HUES6 (cell line): Measurements from ENCODE around the gene CFAP161.
"Not testable (repeated sequence)": the region's sequence is repeated elsewhere in the genome, so short reads cannot be mapped to it uniquely, and the experiment has no call there.

Experiments used
- H3K27ac ChIP-seq: 2 replicates; pipeline ENCODE4 v1.7.0; 2013; ENCODE audit warnings: low read depth, mild to moderate bottlenecking, low read length, inconsistent platforms
- H3K27me3 ChIP-seq: 2 replicates; pipeline ENCODE4 v1.6.1; 2013; ENCODE audit warnings: low read length; ENCODE audit not compliant: control insufficient read depth, insufficient read depth
- H3K36me3 ChIP-seq: 2 replicates; pipeline ENCODE4 v1.6.1; 2013; ENCODE audit warnings: low read length; ENCODE audit not compliant: control insufficient read depth, insufficient read depth
- H3K4me1 ChIP-seq: 2 replicates; pipeline ENCODE4 v1.6.1; 2013; ENCODE audit warnings: low read length; ENCODE audit not compliant: control insufficient read depth, insufficient read depth
- H3K4me3 ChIP-seq: 2 replicates; pipeline ENCODE4 v1.5.1; 2013; ENCODE audit warnings: low read depth, low read length
- H3K9ac ChIP-seq: one replicate; pipeline ENCODE4 v1.6.1; 2013; ENCODE audit warnings: mild to moderate bottlenecking, low read length
- H3K9me3 ChIP-seq: 2 replicates; pipeline ENCODE4 v1.6.1; 2013; ENCODE audit warnings: low read depth, low read length; ENCODE audit not compliant: control insufficient read depth, insufficient read depth

Gene CFAP161

GRCh38 chr15:81126892-81127291, 7.2 kb upstream of the CFAP161 start:
- no peak overlapping the region for H3K9ac ChIP-seq
- H3K9me3 ChIP-seq, result no peaks in the 10 kb centered on the region
- H3K36me3 ChIP-seq, result no peaks in the 10 kb centered on the region
- no peak overlapping the region for H3K27ac ChIP-seq
- no peaks in the 10 kb centered on the region for H3K27me3 ChIP-seq
- no peak overlapping the region for H3K4me3 ChIP-seq
- H3K4me1 ChIP-seq, result no peaks in the 10 kb centered on the region

GRCh38 chr15:81141478-81141877, 7.4 kb downstream of the CFAP161 start:
- H3K27me3 ChIP-seq, result peaks cover 11% of the 10 kb centered on the region
- not testable (repeated sequence) for H3K27ac ChIP-seq, H3K9ac ChIP-seq, H3K9me3 ChIP-seq, H3K36me3 ChIP-seq, H3K4me3 ChIP-seq, H3K4me1 ChIP-seq

GRCh38 chr15:81146006-81146405, 11.9 kb downstream of the CFAP161 start:
- Histone ChIP-seq H3K36me3 (no peaks in the 10 kb centered on the region), H3K9ac (no peak overlapping the region), H3K4me3 (no peak overlapping the region), H3K4me1 (no peaks in the 10 kb centered on the region), H3K27ac (no peak overlapping the region), H3K27me3 (no peaks in the 10 kb centered on the region), H3K9me3 (no peaks in the 10 kb centered on the region)

DNA sequence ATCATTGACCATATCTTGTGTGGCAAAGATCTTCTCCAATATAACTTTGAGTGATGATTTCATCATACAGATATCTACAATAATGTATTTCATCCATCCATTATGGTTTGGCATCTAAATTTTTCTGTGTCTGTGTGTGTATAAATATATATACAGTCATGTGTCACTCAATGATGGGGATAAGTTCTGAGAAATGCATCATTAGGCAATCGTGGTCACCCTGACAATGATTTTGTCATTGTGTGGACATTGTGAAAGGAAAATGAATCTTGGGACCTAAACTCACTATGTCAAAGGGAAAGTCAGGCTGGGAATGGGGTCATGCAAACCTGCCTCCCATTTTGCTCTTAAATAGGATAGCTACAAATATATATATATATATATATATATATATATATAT, 12.4 kb downstream of the CFAP161 start:
- Histone ChIP-seq H3K9ac (no peak overlapping the region), H3K36me3 (no peaks in the 10 kb centered on the region), H3K4me1 (no peaks in the 10 kb centered on the region), H3K4me3 (no peak overlapping the region), H3K27ac (no peak overlapping the region), H3K9me3 (no peaks in the 10 kb centered on the region), H3K27me3 (no peaks in the 10 kb centered on the region)

- no peaks in the 10 kb centered on the region for H3K9me3 ChIP-seq
- no peaks in the 10 kb centered on the region for H3K27me3 ChIP-seq
- no peaks in the 10 kb centered on the region for H3K4me1 ChIP-seq
- no peak overlapping the region for H3K9ac ChIP-seq
- H3K27ac ChIP-seq, result no peak overlapping the region
- H3K36me3 ChIP-seq, result no peaks in the 10 kb centered on the region
- H3K4me3 ChIP-seq, result no peak overlapping the region
These were observed 17.3 kb downstream of the CFAP161 start for GRCh38 chr15:81151389-81151788.

GRCh38 chr15:81152339-81152738, 18.3 kb downstream of the CFAP161 start:
- Histone ChIP-seq H3K36me3 (no peaks in the 10 kb centered on the region), H3K4me1 (no peaks in the 10 kb centered on the region), H3K27ac (no peak overlapping the region), H3K4me3 (no peak overlapping the region), H3K27me3 (no peaks in the 10 kb centered on the region), H3K9ac (no peak overlapping the region), H3K9me3 (no peaks in the 10 kb centered on the region)

DNA sequence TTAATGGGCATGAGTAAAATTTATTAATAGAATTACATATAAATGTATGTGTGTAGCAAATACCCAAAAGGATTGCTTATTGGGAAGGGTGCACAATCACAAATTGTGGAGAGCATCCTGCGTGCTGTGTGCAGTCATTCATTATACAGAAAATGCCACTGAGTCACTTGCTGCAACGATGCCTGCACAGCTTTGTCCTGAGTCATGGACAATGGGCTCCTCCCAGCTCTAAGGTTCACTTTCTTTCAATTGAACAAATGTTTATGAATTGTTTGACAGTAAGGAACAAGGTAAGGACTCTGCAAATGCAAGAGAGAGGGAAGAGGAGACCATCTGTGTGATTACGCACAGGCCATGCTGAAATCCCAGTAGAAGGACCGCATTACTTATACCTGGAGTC, 18.7 kb downstream of the CFAP161 start:
- H3K4me1 ChIP-seq, result no peaks in the 10 kb centered on the region
- no peaks in the 10 kb centered on the region for H3K36me3 ChIP-seq
- no peak overlapping the region for H3K9ac ChIP-seq
- H3K9me3 ChIP-seq, result no peaks in the 10 kb centered on the region
- H3K27me3 ChIP-seq, result no peaks in the 10 kb centered on the region
- H3K27ac ChIP-seq, result no peak overlapping the region
- no peak overlapping the region for H3K4me3 ChIP-seq

GRCh38 chr15:81155375-81156218, 21.5 kb downstream of the CFAP161 start:
- H3K27me3 ChIP-seq, result no peaks in the 10 kb centered on the region
- H3K36me3 ChIP-seq, result no peaks in the 10 kb centered on the region
- H3K4me1 ChIP-seq, result no peaks in the 10 kb centered on the region
- no peak overlapping the region for H3K27ac ChIP-seq
- H3K9ac ChIP-seq, result no peak overlapping the region
- no peak overlapping the region for H3K4me3 ChIP-seq
- no peaks in the 10 kb centered on the region for H3K9me3 ChIP-seq

- no peak overlapping the region for H3K4me3 ChIP-seq
- H3K9me3 ChIP-seq, result no peaks in the 10 kb centered on the region
- no peaks in the 10 kb centered on the region for H3K27me3 ChIP-seq
- no peaks in the 10 kb centered on the region for H3K36me3 ChIP-seq
- no peaks in the 10 kb centered on the region for H3K4me1 ChIP-seq
- H3K9ac ChIP-seq, result no peak overlapping the region
- no peak overlapping the region for H3K27ac ChIP-seq
These were observed 22.3 kb downstream of the CFAP161 start for GRCh38 chr15:81156324-81156723.

DNA sequence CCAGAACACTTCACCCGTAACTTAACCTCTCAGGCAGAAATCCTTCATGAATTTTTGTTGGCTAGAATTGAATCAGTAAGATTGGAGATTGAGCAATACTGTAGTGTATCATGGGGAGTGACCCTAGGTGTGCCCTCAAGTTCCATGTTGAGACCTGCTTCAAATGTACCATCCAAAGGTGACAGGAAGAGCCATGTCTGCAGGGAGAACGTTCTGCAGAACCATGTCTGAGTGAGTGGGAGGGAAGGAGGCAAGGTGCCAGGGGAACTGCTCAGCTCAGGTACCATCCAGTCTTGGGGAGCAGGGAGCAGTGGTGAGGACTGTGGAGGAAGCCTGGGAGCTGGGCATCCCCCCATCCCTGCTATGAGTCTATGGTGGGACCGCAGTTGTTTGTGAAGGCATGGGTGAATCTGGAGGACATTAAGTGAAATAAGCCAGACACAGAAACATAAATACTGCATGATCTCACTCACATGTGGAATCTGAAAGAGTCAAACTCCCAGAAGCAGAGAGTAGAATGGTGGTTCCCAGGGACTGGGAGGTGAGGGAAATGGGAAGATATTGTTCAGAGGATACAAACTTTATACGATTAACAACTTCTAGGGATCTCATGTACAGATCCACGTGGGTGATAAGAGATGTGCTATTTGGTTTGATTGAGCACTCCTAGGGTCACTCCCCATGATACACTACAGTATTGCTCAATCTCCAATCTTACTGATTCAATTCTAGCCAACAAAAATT, 23.3 kb downstream of the CFAP161 start:
- no peak overlapping the region for H3K4me3 ChIP-seq
- H3K36me3 ChIP-seq, result no peaks in the 10 kb centered on the region
- no peak overlapping the region for H3K9ac ChIP-seq
- H3K27ac ChIP-seq, result no peak overlapping the region
- H3K27me3 ChIP-seq, result no peaks in the 10 kb centered on the region
- H3K9me3 ChIP-seq, result no peaks in the 10 kb centered on the region
- H3K4me1 ChIP-seq, result no peaks in the 10 kb centered on the region

DNA sequence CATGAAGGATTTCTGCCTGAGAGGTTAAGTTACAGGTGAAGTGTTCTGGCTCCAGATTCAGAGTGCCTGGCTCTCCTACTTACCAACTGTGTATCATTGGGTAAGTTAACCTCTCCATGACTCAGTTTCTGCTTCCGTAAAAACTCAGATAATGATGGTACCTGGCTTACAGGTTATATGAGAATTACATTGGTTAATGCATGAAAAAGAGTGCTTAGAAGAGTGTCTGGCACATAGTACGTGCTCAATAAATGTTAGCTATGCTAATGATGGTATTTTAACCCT, 23.8 kb downstream of the CFAP161 start:
- Histone ChIP-seq H3K36me3 (no peaks in the 10 kb centered on the region), H3K4me1 (no peaks in the 10 kb centered on the region), H3K27ac (no peak overlapping the region), H3K9ac (no peak overlapping the region), H3K4me3 (no peak overlapping the region), H3K27me3 (no peaks in the 10 kb centered on the region), H3K9me3 (no peaks in the 10 kb centered on the region)
